GM21717 (cell line): Measurements from ENCODE around the gene CLPSL1.

ENCODE experiments used
- ATAC-seq: cut with Tn5 transposase; IDR thresholded peaks from one replicate; pipeline ENCODE4 v1.9.1; 2021; ENCODE audit warnings: mild to moderate bottlenecking, moderate library complexity; ENCODE audit not compliant: unreplicated experiment

CLPSL1 gene

GRCh38 chr6:35757456-35758123 is 23.2 kb upstream of the CLPSL1 start:
- no peak for ATAC-seq

GRCh38 chr6:35759426-35759825 is 21.4 kb upstream of the CLPSL1 start:
- no peak for ATAC-seq

- ATAC-seq, result no peak
Measured at GRCh38 chr6:35765739-35766138, 15.1 kb upstream of the CLPSL1 start.

GRCh38 chr6:35769211-35769610 is 11.6 kb upstream of the CLPSL1 start:
- ATAC-seq, result no peak

- no peak for ATAC-seq
Measured at GRCh38 chr6:35771343-35771627, 9.5 kb upstream of the CLPSL1 start.

- no peak for ATAC-seq
Measured at GRCh38 chr6:35774116-35774794, 6.6 kb upstream of the CLPSL1 start.

- no peak for ATAC-seq
Measured at GRCh38 chr6:35775031-35775430, 5.8 kb upstream of the CLPSL1 start.

- ATAC-seq, result no peak
Measured at GRCh38 chr6:35776364-35777215, 4.2 kb upstream of the CLPSL1 start, which contains the start of gene CLPSL2. TSS of gene CLPSL2 (plus strand) at chr6:35776598. CDS start at chr6:35776619, 21 bp downstream.

- no peak for ATAC-seq
Measured at GRCh38 chr6:35777356-35778102, 3.3 kb upstream of the CLPSL1 start.

GRCh38 chr6:35778437-35778836 is 2.4 kb upstream of the CLPSL1 start:
- no peak for ATAC-seq

GRCh38 chr6:35781290-35781689 is 471 bp downstream of the CLPSL1 start:
- ATAC-seq, result no peak

GRCh38 chr6:35782424-35782823 is 1.6 kb downstream of the CLPSL1 start:
- no peak for ATAC-seq

- ATAC-seq, result no peak
Measured at GRCh38 chr6:35784200-35784599, 3.4 kb downstream of the CLPSL1 start.

- ATAC-seq, result no peak
Measured at GRCh38 chr6:35786272-35786671, 5.5 kb downstream of the CLPSL1 start.

- ATAC-seq, result no peak
Measured at GRCh38 chr6:35786810-35787209, 6.0 kb downstream of the CLPSL1 start.

GRCh38 chr6:35787266-35788218 is 6.7 kb downstream of the CLPSL1 start:
- no peak for ATAC-seq

GRCh38 chr6:35788423-35788982 is 7.7 kb downstream of the CLPSL1 start:
- ATAC-seq, result no peak

- ATAC-seq, result no peak
Measured at GRCh38 chr6:35790683-35791082, 9.9 kb downstream of the CLPSL1 start.

- ATAC-seq, result no peak
Measured at GRCh38 chr6:35794536-35795452, 14.0 kb downstream of the CLPSL1 start.
